SKM-1 (cell line): ENCODE data around the gene GJD3.

ENCODE experiments used
- DNase-seq: peaks from one replicate; lab custom pipeline; 2025; ENCODE audit not compliant: unreplicated experiment; lab: John Stamatoyannopoulos, UW

GJD3 gene

GRCh38 chr17:40323391-40324381 is 40.9 kb downstream of the GJD3 start:
- DNase-seq = no peak

- DNase-seq = peak; percentile 98
Measured at GRCh38 chr17:40322358-40323315, 41.9 kb downstream of the GJD3 start.

- DNase-seq = no peak
Measured at GRCh38 chr17:40321961-40322357, 42.6 kb downstream of the GJD3 start.

- no peak for DNase-seq
Measured at GRCh38 chr17:40321524-40321929, 43.0 kb downstream of the GJD3 start.

GRCh38 chr17:40320756-40321523 is 43.6 kb downstream of the GJD3 start:
- no peak for DNase-seq

- DNase-seq = no peak
Measured at GRCh38 chr17:40319651-40320540, 44.6 kb downstream of the GJD3 start.

- DNase-seq = no peak
Measured at GRCh38 chr17:40318830-40319391, 45.6 kb downstream of the GJD3 start.

- DNase-seq = peak; percentile 92
Measured at GRCh38 chr17:40317880-40318829, 46.4 kb downstream of the GJD3 start.

- no peak for DNase-seq
Measured at GRCh38 chr17:40317345-40317873, 47.1 kb downstream of the GJD3 start.

- DNase-seq = no peak
Measured at GRCh38 chr17:40316571-40317344, 47.8 kb downstream of the GJD3 start.

- DNase-seq = no peak
Measured at GRCh38 chr17:40315678-40316570, 48.6 kb downstream of the GJD3 start.

- DNase-seq = no peak
Measured at GRCh38 chr17:40315206-40315605, 49.3 kb downstream of the GJD3 start.

GRCh38 chr17:40314584-40314956 is 50.0 kb downstream of the GJD3 start:
- DNase-seq = no peak

- no peak for DNase-seq
Measured at GRCh38 chr17:40313668-40314583, 50.6 kb downstream of the GJD3 start.
